ENCODE results near the gene SPINK13. TPM values are rescaled to one million over a fixed set of nuclear protein-coding genes. Genes with fewer than 3 reads are reported as not detected.

Gene SPINK13
- polyA plus RNA-seq, 1 donor from 2014 or later = not detected

Small RNA genes within 50 kb of the gene (small RNA-seq; reads per million reads assigned to genes)
- gene HMGN1P16 = 0 reads per million in 3 experiments

Other genes with a start within 250 kb of the SPINK13 start
- gene SPINK5, start 204.8 kb upstream of the SPINK13 start, polyA plus RNA-seq = 1.8 and 3.7 TPM in 2 replicates
- gene SPINK14, start 100.2 kb upstream of the SPINK13 start, polyA plus RNA-seq = not detected in 2 replicates
- gene SPINK6, start 65.8 kb upstream of the SPINK13 start, polyA plus RNA-seq = not detected in 2 replicates
- gene MARCOL, start 30.3 kb upstream of the SPINK13 start, polyA plus RNA-seq = not detected in 2 replicates
- gene SPINK7, start 43.6 kb downstream of the SPINK13 start, polyA plus RNA-seq = not detected in 2 replicates
- gene SPINK9, start 66.8 kb downstream of the SPINK13 start, polyA plus RNA-seq = not detected in 2 replicates
- 45.1 and 69.1 TPM in 2 replicates for gene FBXO38, start 115.2 kb downstream of the SPINK13 start, polyA plus RNA-seq